Measurements from ENCODE around the gene CEP41. TPM values are rescaled to one million over a fixed set of nuclear protein-coding genes. Genes with fewer than 3 reads are reported as not detected.
A peak's percentile ranks its signal among the peaks of the same experiment; 100 is the strongest.

The CEP41 gene
- total and polyA plus RNA-seq, 2 of the 13 experiments (the other 11 are each of a cell fraction or from before 2014, with no cell fraction given), result 8.7 to 9.0 TPM

GRCh38 chr7:130486114-130486953 lies 45.5 kb upstream of the CEP41 start (continued):
- peak; percentile 89; the same call in 1 of the 2 replicates for TF ChIP-seq ZFP91 (CRISPR knock-in tag; IDR thresholded peaks at IDR 0.05; ENCODE audit: borderline replicate concordance)
- peak; percentile 95 for TF ChIP-seq MAX (IDR thresholded peaks at IDR 0.05)
- peak; percentile 42; the same call in 1 of the 2 replicates for TF ChIP-seq ATF7-NPFF (CRISPR knock-in tag; IDR thresholded peaks at IDR 0.05; ENCODE audit: low read depth)
- TF ChIP-seq ZNF850 (CRISPR knock-in tag; conservative IDR thresholded peaks at IDR 0.05), result no peak
- TF ChIP-seq ZNF567 (CRISPR knock-in tag; IDR thresholded peaks at IDR 0.05; ENCODE audit: borderline replicate concordance), result 0 out of 2 replicates have a peak, but pooled peaks have one; percentile 65
- TF ChIP-seq ZHX1 (CRISPR knock-in tag; IDR thresholded peaks at IDR 0.05; ENCODE audit: low read depth), result peak; percentile 76; the same call in 1 of the 2 replicates
- TF ChIP-seq GZF1 (CRISPR knock-in tag; IDR thresholded peaks at IDR 0.05), result no peak
- no peak for TF ChIP-seq ZNF790 (CRISPR knock-in tag; IDR thresholded peaks at IDR 0.05; ENCODE audit: borderline replicate concordance)
- TF ChIP-seq HOXA9 (CRISPR knock-in tag; IDR thresholded peaks at IDR 0.05; ENCODE audit: borderline replicate concordance), result 0 out of 2 replicates have a peak, but pooled peaks have one; percentile 58
- peak; percentile 18; the same call in 1 of the 2 replicates for TF ChIP-seq HNF4A (CRISPR knock-in tag; IDR thresholded peaks at IDR 0.05)
- TF ChIP-seq AHR (CRISPR knock-in tag; IDR thresholded peaks at IDR 0.05), result peak; percentile 80
- TF ChIP-seq ZNF720 (CRISPR knock-in tag; IDR thresholded peaks at IDR 0.05), result peak; percentile 73; the same call in 1 of the 2 replicates
- TF ChIP-seq MYNN (CRISPR knock-in tag; IDR thresholded peaks at IDR 0.05; ENCODE audit: low read depth), result no peak
- TF ChIP-seq KDM2A (CRISPR knock-in tag; IDR thresholded peaks at IDR 0.05; ENCODE audit: borderline replicate concordance, low read depth), result peak; percentile 90
- TF ChIP-seq KLF9 (CRISPR knock-in tag; IDR thresholded peaks at IDR 0.05; ENCODE audit: low read depth), result no peak; the same call in 1 of the 2 replicates
- peak; percentile 81 for TF ChIP-seq ZNF891 (CRISPR knock-in tag; IDR thresholded peaks at IDR 0.05)
- peak; percentile 59; the same call in 1 of the 2 replicates for TF ChIP-seq CEBPG (CRISPR knock-in tag; IDR thresholded peaks at IDR 0.05)
- peak; percentile 62; the same call in 1 of the 2 replicates for TF ChIP-seq ZNF546 (CRISPR knock-in tag; conservative IDR thresholded peaks at IDR 0.05)
- 0 out of 2 replicates have a peak, but pooled peaks have one; percentile 51 for TF ChIP-seq ZNF615 (CRISPR knock-in tag; IDR thresholded peaks at IDR 0.05; ENCODE audit: borderline replicate concordance)
- TF ChIP-seq ZNF782 (CRISPR knock-in tag; IDR thresholded peaks at IDR 0.05; ENCODE audit: borderline replicate concordance), result peak; percentile 54; the same call in 1 of the 2 replicates
- TF ChIP-seq KLF6 (CRISPR knock-in tag; IDR thresholded peaks at IDR 0.05), result 0 out of 2 replicates have a peak, but pooled peaks have one; percentile 38
- peak; percentile 61; the same call in 1 of the 2 replicates for TF ChIP-seq SMYD3 (CRISPR knock-in tag; IDR thresholded peaks at IDR 0.05)
- peak; percentile 54 for TF ChIP-seq ZNF431 (CRISPR knock-in tag; IDR thresholded peaks at IDR 0.05; ENCODE audit: borderline replicate concordance, low read depth)
- 0 out of 2 replicates have a peak, but pooled peaks have one; percentile 20 for TF ChIP-seq SATB2 (CRISPR knock-in tag; IDR thresholded peaks at IDR 0.05)
- TF ChIP-seq STAG1 (CRISPR knock-in tag; IDR thresholded peaks at IDR 0.05), result peak; percentile 73
- TF ChIP-seq TAF1 (CRISPR knock-in tag; IDR thresholded peaks at IDR 0.05), result peak; percentile 49; the same call in 1 of the 2 replicates

Data from HepG2 (cell line).